Activated naive CD4-positive, alpha-beta T cell treated with anti-CD3 and anti-CD28 coated beads, Interleukin-2, amount 50 U/mL, for 16 hours (primary cell): ENCODE data around the gene CRELD2.

Experiments
- DNase-seq: peaks from one replicate; pipeline ENCODE4 v3.0.0-alpha.2; 2020

CRELD2 gene

DNA sequence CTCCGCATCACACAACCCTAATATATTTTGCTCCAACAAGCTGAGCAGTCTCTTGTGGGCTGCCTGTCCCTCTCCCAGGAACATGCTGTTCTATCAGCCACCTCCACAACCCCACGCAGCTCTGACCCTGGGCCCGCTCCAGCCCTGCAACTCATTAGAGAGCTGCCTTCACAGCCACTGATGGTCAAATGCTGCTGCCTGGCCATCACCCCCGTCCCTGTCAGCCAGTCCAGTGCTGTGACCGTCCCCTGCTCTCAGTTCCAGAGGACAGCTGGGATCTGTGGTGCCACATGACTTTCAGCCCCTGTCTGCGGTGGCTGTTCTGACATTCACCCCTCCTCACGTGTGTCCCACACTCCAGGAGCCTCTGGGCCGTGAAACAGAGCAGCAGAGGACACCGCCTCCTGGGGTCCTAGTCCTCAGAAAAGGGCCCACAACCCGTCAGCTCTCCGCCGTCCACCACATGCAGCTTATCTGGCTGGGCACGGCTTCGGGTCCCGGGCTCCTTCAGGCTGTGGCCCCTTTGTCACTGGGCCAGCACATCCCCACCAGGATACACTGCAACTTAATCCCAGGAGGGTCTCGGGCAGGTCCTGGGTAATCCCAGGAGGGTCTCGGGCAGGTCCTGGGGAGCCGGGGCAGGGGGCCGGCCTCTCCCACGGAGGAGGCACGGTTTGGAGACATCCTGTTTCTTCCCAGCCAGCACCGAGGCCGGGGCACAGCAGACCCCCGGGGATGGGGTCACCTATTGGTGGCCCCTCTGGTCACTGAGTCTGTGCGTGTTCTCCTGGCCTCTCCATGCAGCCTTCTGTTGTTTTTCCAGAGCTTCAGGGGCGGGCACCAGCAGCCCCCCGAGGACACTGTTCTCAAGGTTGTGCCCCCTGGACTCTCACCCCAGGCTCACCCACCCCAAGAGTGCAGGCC is 15.1 kb downstream of the CRELD2 start:
- no peak for DNase-seq

DNA sequence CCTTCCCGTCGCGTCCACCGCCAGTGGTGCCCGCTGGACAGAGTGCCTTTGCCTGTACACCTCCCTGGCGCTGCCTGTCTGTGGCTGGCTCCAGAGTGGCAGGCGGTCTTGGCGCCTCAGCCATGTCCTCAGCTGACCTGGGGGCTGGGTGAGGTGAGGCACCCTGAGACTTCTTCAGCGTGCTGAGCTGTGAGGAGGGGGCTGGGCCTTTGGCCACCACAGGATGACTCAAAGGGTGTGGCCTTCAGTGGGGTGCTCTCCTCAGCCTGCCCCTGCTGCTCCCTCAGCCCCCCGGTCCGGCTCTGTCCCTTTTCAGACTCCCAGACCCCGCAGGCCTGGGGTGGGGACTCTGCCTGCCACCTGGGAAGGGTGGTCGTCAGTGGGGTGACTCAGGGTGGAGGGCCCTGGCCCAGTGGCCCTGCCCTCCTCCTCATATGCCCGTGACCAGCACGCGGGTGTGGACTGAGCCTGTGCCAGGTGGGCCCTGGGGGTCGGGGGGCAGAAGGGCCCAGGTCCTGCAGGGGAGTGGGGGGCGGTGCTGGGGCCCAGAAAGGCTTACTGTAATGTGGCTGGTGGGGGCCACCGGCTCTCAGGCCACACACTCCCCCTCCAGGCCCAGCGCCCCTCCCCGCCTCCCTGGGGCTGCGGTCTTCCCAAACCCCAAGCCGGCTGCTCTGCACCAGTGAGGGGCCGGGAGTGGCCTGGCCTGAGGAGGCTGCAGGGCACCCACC is 15.9 kb downstream of the CRELD2 start:
- no peak for DNase-seq

DNA sequence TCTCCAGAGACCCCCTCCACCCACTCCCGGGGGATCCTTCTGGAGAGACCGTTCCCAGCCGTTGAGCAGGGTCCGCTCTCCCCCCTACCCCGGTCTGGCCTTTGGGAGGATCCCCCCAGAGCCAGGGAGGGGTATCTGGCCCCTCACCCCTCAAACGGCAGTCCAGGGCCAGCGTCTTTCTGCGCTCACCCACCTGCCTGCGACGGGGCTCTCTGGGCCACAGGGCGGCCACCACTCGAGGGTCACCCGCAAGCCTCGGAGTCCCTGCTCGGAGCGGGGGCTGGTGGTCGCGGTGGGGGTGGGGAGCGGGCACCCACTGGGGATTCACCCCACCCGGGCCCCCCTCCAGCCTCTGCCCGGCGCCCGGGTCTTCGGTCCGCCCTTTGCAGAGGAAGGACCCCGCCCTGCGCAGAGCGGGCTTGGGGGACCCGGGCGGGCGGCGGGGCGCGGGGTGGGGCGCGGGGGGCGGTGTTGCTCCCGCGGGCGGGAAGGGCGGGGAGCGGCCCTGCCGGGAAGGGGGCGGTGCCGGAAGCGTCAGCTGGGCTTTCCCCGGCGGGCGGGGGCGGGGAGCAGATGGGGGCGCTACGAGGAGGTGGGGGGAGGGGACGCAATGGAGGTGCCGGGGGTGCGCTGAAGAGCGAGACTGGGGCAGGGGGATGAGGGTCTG is 16.6 kb downstream of the CRELD2 start:
- DNase-seq: peak; percentile 87

- DNase-seq: no peak
These were observed 17.1 kb downstream of the CRELD2 start for GRCh38 chr22:49935561-49935960.

DNA sequence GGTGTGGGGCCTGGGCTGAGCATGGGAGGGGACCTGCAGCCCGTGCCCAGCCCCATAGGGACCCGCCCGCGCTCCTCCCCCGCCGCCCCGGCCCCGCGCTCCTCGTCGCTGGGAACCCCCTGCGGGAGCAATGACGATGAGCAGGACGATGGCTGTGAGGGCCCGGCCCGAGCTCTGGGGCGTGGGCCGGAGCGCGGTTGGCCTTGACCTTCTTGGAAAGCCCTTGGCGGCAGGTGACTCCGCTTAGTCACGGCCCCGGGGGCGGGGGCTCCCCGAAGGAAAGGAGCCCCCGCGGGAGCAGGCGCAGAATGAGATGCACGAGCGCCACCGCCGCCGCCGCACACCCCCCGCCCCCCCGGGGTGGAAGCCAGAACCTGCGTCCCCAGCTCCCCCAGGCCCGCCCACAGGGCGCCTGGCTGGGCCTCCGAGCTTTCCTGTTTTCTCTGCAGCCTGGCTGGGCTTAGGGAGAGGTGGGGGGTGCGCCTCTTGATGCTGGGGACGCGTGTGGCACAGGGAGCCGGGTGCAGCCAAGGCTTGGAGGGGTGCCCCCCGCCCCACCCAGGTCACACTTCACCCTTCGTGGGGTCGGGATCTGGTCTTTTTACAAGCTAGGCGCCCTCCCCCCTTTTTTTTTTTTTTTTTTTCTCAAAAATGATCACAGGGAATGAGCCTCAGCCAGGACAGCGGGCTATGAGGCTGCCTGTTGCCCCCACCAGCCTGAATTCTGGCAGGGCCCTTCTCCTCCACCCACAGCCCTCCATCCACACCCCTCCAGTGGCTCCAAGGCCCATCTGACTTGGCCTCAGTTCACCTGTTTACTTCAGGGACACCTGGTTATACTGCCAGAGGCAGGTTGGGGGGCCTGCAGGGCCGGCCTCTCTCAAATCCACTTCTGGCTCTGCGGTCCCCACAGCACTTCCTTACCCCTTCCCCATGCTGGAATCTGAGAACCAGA is 17.9 kb downstream of the CRELD2 start:
- DNase-seq: peak; percentile 94

DNA sequence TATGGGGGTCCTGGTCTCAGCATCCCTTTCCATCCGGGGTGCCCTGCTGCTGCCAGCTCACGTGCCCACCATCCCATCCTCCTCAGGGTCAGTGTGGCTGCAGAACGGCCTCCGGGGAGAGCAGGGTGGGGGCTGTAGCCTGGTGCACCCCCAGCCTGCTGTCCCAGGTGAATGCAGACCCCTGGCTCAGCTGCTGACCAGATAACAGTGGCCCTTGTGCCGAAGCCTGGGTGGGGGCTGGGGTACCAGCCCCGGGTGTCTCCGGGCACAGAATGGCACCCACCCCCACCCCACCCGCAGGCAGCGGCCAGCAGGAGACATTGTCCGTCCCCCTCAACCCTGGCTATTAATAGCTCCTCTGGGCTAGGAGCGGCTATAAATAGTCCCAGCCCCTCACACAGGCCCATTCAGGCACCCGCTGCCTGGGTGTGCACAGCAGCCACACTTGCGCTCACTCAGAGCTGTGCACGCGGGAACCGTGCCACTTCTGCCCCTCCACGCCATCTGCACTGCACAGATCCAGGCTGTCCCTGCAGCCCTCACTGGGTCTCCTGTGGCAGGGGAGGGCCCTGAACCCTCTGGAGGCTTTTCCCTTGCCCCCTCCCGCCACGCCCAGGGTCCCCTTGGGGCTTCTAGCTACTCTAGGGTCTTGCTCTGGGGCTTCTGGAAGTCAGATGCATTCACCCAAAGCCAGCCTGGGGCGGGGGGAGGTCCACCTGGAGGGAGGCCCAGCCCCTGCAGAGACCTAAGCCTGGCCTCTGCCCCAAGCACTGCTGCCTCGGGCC is 18.7 kb downstream of the CRELD2 start:
- no peak for DNase-seq

GRCh38 chr22:49937758-49938564 is 19.5 kb downstream of the CRELD2 start:
- no peak for DNase-seq

DNA sequence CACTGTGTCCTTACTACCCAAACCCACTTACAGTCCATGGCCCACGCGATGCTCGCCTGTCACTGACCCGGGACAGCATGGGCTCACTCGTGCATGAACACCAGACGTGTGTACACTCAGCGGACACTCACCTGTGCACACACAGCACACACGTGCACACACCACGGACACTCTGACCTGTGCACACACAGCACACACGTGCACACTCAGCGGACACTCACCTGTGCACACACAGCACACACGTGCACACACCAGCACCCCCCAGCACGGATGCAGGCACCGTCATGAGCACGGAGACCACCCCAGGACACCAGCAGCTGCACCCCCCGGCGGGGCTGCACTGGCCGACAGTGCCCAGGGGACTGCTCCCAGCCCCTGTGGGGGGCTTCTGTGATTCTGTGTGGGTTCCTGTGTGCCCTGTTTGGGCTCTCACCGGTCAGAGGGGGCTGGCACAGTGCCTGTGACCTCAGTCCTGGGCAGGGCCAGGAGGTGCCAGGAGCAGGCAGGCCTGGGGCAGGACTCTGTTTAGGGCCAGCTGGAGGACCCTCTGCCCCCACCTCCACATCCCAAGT is 20.2 kb downstream of the CRELD2 start:
- no peak for DNase-seq

DNA sequence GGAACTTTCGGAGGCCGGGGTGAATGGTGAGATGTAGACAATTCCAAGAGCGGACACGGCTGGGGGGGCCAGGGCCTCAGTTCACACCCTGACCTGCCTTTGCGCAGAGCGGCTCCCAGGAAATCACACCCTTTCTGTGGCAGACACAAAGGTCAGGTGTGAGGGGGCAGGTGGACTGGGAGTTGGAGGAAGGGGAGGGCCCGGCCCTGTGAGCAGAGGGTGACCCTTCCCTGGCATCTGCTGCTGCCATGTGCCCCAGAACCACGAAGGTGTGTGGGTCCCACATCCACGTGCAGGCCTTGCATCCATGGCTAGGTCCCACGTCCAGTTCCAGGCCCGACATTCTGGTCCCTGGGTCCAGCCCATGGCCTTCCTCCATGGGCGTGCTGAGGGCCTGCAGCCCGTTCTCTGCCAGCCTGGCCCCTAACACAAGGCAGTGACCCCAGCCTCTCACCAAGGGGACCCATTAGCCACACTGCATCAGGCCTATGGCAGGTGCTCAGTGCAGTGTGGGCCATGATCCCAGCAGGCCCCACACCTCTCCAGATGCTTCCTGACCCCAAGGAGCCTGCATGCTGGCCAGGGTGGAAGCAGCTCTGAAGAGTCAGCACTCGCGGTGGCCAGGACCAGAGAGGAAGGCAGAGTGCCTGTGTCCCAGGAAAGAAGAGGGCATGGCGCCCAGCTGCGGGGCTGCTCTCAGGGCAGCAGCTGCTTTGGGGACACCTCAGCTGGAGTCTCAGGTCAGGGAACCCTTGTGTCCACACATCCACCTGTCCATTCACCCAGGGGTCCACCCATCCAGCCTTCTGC is 23.3 kb downstream of the CRELD2 start:
- no peak for DNase-seq

GRCh38 chr22:49942565-49943404 is 24.4 kb downstream of the CRELD2 start:
- no peak for DNase-seq

DNA sequence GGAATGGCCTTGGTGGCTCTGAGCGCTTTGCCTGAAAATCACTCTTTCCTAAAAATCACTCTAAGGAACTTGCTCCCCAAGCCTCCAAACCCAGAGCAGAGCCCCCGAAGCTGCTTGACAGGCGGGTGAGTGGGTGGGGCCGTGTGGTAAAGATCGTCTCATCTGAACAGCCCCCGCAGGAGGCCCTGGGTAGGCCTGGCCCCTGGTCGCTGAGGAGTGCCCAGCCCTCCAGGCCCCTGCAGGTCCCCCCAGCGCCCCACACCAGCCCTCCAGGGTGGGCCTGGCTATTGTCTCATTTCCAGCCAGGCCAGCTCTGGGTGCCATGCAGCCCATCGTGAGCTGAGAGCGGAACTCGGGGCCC is 25.0 kb downstream of the CRELD2 start:
- DNase-seq: no peak

DNA sequence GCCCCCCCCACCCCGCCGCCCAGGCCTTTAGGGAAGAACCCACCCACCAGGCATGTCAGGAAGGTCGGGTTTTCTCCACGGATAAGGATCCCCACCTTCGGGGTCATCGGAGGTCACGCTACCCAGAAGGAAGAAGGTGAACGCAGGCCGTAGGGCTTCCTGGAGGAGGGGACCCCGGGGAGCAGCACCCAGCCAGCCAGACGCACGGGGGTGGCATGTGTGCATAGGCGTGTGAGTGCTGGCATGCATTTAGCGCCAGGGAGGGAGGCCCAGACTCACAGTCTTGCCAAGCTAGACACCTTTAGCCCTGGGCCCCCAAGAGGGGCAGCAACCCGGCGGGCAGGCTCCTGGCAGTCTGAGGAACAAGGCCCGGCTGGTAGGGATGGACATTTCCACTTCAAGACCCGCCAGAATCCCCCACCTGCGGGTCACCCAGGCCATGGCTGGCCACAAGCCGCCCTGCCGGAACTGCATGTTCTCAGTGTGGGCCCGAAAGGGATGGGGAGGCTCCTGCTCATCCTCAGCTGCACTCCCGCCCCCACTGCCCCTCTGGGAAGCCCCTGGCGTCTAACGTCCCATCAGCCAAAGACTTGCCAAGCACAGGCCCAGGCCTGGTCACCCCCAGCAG is 25.5 kb downstream of the CRELD2 start:
- DNase-seq: no peak

GRCh38 chr22:49944399-49944891 is 26.0 kb downstream of the CRELD2 start:
- DNase-seq: no peak

GRCh38 chr22:49945042-49945794 is 26.8 kb downstream of the CRELD2 start:
- DNase-seq: peak; percentile 47

DNA sequence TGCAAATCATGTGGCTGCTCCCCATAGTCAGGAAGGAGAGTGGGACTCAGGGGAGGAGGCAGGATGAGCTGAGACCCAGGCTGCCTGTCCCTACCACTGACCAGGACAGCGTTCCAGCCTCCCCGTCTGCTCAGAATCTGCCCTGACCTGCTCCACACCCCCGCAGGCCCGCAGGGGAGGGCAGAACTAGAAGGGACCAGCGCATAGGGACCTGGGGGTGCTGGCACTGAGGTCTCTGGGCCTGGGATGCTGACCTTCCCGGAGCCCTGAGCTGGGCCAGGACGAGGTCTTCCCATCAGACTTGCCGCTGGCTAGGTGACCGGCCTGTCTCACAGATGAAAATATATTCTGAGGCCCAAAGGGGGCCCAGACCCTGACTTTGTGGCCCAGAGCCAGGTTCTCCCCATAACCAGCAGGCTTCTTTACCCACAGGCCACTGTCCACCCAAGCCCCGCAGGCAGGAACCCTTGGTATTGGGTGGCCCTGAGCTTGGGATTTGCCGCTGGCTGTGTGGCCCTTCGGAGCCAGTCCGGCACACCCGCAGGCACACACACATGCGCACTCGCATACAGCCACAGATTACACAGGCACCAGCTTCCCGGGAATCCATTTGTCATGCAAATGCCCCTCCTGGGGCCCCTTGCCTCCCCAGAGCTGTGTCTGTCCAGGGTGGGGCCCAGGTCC is 28.3 kb downstream of the CRELD2 start:
- no peak for DNase-seq

DNA sequence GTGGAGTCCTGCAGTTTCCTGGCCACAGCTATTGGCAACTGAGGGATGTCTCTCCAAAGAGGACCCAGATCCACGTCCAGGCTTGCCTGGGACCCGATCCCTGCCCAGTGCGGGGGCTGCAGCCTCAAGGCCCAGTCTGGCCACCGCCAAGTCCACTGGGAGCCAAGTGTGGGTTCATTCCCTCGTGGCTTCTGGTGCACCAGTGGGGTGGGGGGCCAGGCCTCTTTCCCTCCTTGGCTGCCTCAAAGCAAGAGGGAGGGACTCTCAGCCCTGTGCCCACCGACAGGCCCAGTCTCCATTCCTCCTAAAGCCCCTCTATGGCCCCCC is 28.8 kb downstream of the CRELD2 start:
- DNase-seq: no peak
